Right lobe of liver (tissue), 6 donors: ENCODE measurements around the gene SOBP. TPM values are rescaled to one million over a fixed set of nuclear protein-coding genes. Genes with fewer than 3 reads are reported as not detected.

Experiments
- ATAC-seq, 4 donors: fragments of 200-7000 bp; cut with Tn5 transposase; one replicate each; pipeline ENCODE4 v1.9.1; 2020; ENCODE audit warnings: mild to moderate bottlenecking in 4 of 4, moderate library complexity in 4 of 4
- DNase-seq, 3 donors: peaks; one replicate each; pipeline ENCODE4 v3.0.0-alpha.2; 2020
- H3K27ac ChIP-seq, 3 donors: fragments of 200-600 bp; one replicate each; pipeline ENCODE4 v1.8.0; 2022
- H3K27me3 ChIP-seq, 2 donors: fragments of 200-600 bp; one replicate each; pipeline ENCODE4 v1.8.0; 2022
- H3K36me3 ChIP-seq, 4 donors: fragments of 200-600 bp; sonication (generic) in 1 of 4; one replicate each; pipeline versions ENCODE4 v1.5.1 to v1.8.0; 2017 to 2022; ENCODE audit warnings: control low read depth in 1 of 4
- H3K4me1 ChIP-seq, 4 donors: fragments of 200-600 bp; sonication (generic) in 1 of 4; one replicate each; pipeline versions ENCODE4 v1.5.1 to v1.8.0; 2017 to 2022; ENCODE audit warnings: control low read depth in 1 of 4
- H3K4me3 ChIP-seq, 3 donors: fragments of 200-600 bp; one replicate each; pipeline ENCODE4 v1.8.0; 2022
- H3K9me3 ChIP-seq, 4 donors: fragments of 200-600 bp; sonication (generic) in 1 of 4; one replicate each; pipeline versions ENCODE4 v1.5.1 to v1.8.0; 2017 to 2022; ENCODE audit warnings: control low read depth in 1 of 4
- CTCF ChIP-seq, 4 donors: fragments of 200-600 bp in 3 of 4; fragments of 450-650 bp in 1 of 4; IDR thresholded peaks; one replicate each; pipeline versions ENCODE4 v1.5.1 to v1.8.0; 2016 to 2022; ENCODE audit warnings: antibody characterized with exemption in 4 of 4, mild to moderate bottlenecking in 2 of 4
- POLR2A ChIP-seq: fragments of 450-650 bp; IDR thresholded peaks from one replicate; pipeline ENCODE4 v1.6.1; 2017; ENCODE audit warnings: antibody characterized with exemption, mild to moderate bottlenecking
- WGBS: methylation state at CpG from one replicate; pipeline ENCODE4 v1.1.6; 2018; ENCODE audit warnings: low coverage, low lambda C conversion rate; ENCODE audit not compliant: insufficient coverage; ENCODE audit errors: missing lambda C conversion rate; 5-methylcytosine and 5-hydroxymethylcytosine counted together
- intact Hi-C, 2 donors: fragments of 100-400 bp; cut with DNase I; formaldehyde crosslinking; loops; one replicate each; pipeline versions ENCODE4 v1.11.2 to v1.14.1; 2022
- total RNA-seq, 6 experiments: library from RNA; depleted of rRNA in 2 of 6; stranded (reverse); fragments of >200 nt in 2 of 6; fragmentation: NEBNext Ultra II Directional in 3 of 6; extraction: Animal tissue kit (Norgen Biotek cat#: 25700) in 3 of 6; gene quantifications; one replicate each; pipeline versions ENCODE4 v1.1.0 to v1.2.4, GENCODE V29; 2016 to 2023
- donor health status: DM: no; HTN: yes; CAD: no.
- donor health status: DM: no; HTN: no; CAD: no.
- donor health status: DM: no; HTN: no; CAD: no.
- donor health status: DM: no; HTN: yes; CAD: no.
- donor health status: DM: no; HTN: yes; CAD: no.

Gene SOBP
- total RNA-seq, 6 experiments from 2014 or later, result 1.3 to 3.5 (median 1.6) TPM

GRCh38 chr6:107666084-107666980, 176.4 kb downstream of the SOBP start:
- 54% methylated on average over 15 of the region's 15 CpGs for WGBS
- no peaks in the 10 kb centered on the region for H3K9me3 ChIP-seq

GRCh38 chr6:107666981-107667601, 177.2 kb downstream of the SOBP start:
- Histone ChIP-seq H3K36me3 (no peaks in the 10 kb centered on the region), H3K27me3 (no peaks in the 10 kb centered on the region), H3K4me1 (no peaks in the 10 kb centered on the region), H3K9me3 (no peaks in the 10 kb centered on the region), H3K27ac (no peak overlapping the region), H3K4me3 (no peak overlapping the region)
- WGBS, result 84% methylated on average over 10 of the region's 13 CpGs
- ATAC-seq (no peak), DNase-seq (no peak)
- TF ChIP-seq CTCF (IDR thresholded peaks at IDR 0.05), result no peak
- no peak for TF ChIP-seq POLR2A
- intact Hi-C loops, result no loop called here

More at GRCh38 chr6:107666084-107666980, 176.4 kb downstream of the SOBP start:
- Histone ChIP-seq H3K27ac (no peak overlapping the region), H3K4me3 (no peak overlapping the region), H3K4me1 (peaks cover 0 to 1% (median under 1%) of the 10 kb centered on the region in 4 donors), H3K36me3 (no peaks in the 10 kb centered on the region), H3K27me3 (no peaks in the 10 kb centered on the region)
- no peak for TF ChIP-seq POLR2A
- TF ChIP-seq CTCF (IDR thresholded peaks at IDR 0.05), result no peak
- intact Hi-C loops, result no loop called here
- no peak for DNase-seq
- ATAC-seq, result no peak

DNA sequence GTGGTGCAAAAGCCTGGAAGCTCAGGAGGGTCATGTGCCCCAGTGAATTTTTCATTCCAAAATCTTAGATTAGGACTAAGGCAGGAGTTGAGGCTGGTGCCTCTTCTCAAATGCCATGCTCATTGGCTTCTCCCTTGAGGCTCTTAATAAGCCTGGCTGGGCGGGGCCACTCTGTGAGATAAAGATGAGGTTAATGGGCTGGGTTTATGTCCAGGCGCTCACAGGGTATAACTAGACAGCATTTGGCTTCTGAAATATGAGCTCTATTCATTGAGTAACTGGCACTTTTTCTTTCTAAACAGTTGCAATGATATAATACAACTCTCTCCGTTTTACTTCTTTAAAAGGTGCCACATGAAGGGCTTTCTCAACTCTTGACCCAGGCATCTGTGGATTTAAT, 177.9 kb downstream of the SOBP start:
- Histone ChIP-seq H3K27ac (no peak overlapping the region), H3K36me3 (no peaks in the 10 kb centered on the region), H3K27me3 (no peaks in the 10 kb centered on the region), H3K4me3 (no peak overlapping the region), H3K4me1 (no peaks in the 10 kb centered on the region), H3K9me3 (no peaks in the 10 kb centered on the region)
- intact Hi-C loops, result no loop called here
- ATAC-seq (no peak), DNase-seq (no peak)
- WGBS, result 80% methylated on average over 3 of the region's 3 CpGs
- TF ChIP-seq CTCF (IDR thresholded peaks at IDR 0.05) (no peak), POLR2A (no peak)

DNA sequence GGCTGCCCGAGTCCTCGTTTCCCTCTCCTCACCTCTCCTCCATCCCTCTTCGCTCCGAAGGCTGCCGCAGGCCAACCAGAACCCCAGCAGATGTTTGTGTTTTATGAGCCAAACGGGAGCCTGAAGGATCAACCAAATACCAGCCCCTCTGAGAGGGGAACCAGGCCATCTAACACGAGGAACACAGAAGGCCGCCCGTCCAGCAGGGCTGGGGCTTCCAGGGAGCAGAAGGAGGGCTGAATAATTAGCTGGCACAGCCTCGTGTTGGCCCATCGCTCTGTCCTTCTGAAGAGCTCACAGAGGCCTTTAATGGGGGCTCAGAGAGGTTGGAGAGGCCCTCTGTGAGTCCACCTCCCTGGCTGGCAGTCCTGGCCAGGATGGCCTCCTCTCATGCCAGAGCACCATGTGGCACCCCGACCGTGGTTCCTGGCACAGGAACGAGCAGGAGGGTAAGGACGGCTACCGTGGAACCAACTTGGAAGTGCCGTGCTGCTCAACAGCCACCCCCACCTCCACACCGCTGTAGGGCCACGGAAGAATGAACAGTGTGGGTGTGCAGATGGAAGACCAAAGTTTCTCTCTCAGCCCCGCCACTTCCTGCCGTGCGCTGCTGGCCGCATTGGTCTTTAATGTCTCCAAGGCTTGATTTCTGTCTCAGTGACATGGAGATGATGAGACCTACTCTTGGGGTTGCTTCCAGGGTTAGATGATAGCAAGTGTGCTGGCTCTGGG, 179.0 kb downstream of the SOBP start:
- no peak for ATAC-seq
- no peak overlapping the region for H3K27ac ChIP-seq
- intact Hi-C loops, result no loop called here
- TF ChIP-seq CTCF (IDR thresholded peaks at IDR 0.05) (no peak), POLR2A (no peak)
- no peak for DNase-seq
- 76% methylated on average over 14 of the region's 23 CpGs for WGBS
- no peaks in the 10 kb centered on the region for H3K36me3 ChIP-seq
- H3K27me3 ChIP-seq, result no peaks in the 10 kb centered on the region
- H3K4me1 ChIP-seq, result no peaks in the 10 kb centered on the region
- no peak overlapping the region for H3K4me3 ChIP-seq
- H3K9me3 ChIP-seq, result no peaks in the 10 kb centered on the region
